NCI-H2029 (cell line): ENCODE data around the gene CRB2.
A peak's percentile ranks its signal among the peaks of the same experiment; 100 is the strongest.
"Not testable (repeated sequence)": the region's sequence is repeated elsewhere in the genome, so short reads cannot be mapped to it uniquely, and the experiment has no call there.

Experiments
- DNase-seq: peaks from one replicate; lab custom pipeline; 2025; lab: John Stamatoyannopoulos, UW

CRB2 gene

DNA sequence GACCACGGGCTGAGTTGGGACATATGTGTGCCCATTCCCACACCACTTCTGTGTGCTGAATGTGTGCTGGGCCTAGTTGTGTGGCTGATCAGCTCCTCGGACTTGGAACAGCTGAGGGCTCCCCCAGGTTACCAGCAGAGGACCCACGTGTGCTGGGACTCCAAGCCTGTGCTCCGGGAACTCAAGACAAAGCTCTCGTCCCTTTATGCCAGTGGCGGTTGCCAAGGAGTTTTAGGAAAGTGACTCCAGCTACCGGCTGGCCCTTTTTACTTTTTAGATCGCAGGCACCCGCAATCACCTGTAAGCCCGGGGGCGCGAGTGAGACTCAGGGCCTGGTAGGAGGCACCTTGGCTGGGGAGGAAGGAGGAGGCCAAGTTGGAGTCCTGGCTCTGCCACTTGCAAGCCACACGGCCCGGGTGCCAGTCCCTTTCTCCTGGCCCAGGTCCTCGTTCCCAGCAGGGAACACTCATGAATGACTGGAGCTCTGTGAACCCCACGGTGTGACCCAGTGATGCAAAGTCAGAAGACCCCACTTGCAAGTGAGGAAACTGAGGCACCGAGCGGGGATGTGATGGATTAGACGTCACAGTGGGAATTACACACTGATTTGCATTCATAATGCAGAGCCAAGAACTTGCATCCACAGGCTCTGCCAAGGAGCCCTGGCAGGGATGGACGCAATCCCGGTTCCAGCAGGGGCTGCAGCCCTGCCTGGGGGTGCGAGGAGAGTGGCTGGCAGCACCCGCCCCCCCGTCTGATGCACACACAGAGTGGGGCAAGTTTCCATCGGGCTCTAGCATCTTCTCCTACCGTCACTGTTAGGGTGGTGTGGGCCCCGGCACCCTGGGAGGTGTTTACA, 26.9 kb downstream of the CRB2 start:
- no peak for DNase-seq

- no peak for DNase-seq
Measured at GRCh38 chr9:123383512-123384170, 27.6 kb downstream of the CRB2 start.

DNA sequence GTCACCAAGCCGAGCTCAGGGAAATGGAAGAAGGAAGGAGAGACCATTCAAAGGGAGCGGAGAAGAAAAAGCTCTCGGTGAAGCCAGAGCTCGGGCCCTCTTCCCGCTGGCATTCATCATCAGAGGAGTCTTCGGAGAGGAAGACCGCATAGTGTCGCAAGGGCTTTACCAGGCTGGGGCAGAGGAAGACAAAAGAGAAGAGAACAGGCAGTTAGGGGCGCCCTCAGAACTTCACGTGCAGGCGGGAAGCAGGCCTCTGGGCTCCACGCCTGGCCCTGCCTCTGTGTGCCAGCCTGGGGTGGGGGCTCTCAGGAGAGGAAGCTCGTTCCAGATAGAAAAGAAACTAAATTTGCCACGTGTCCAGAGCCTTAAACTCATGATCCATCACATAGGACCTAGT, 31.7 kb downstream of the CRB2 start:
- DNase-seq, result no peak

- DNase-seq, result no peak
Measured at GRCh38 chr9:123389070-123389469, 33.1 kb downstream of the CRB2 start.

- no peak for DNase-seq
Measured at GRCh38 chr9:123389698-123390097, 33.7 kb downstream of the CRB2 start.

GRCh38 chr9:123390337-123391135, 34.5 kb downstream of the CRB2 start:
- no peak for DNase-seq

GRCh38 chr9:123391233-123391632, 35.2 kb downstream of the CRB2 start:
- DNase-seq, result no peak

DNA sequence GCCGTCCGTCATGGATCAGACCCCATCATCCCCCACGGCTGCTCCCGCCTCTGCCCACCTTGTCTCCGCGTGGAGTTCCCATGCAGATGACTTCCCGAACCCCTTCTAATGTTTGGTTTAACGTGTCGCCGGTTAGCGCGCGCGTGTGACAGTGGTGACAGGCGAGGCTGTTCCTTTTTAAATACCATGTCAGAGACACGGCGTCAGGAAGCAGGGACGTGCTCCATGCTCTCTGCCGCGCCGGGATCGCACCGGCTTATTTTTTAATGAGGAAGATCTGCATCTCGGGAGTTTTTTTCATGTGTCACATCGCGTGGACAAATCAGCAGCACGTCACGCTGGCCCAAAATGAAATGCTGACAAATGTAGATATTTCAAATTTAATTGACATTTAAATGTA, 35.9 kb downstream of the CRB2 start:
- DNase-seq, result no peak

DNA sequence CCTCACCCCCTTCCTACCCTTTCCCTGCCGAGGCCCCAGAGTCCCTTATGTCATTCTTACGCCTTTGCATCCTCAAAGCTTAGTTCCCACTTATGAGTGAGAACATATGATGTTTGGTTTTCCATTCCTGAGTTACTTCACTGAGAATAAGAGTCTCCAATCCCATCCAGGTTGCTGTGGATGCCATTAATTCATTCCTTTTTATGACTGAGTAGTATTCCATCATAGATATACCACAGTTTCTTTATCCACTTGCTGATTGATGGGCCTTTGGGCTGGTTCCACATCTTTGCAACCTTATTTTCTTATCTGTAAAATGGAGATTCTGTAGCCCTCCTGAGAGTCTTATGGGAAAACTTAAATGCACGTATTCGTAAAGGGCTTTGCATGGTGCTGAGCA, 36.8 kb downstream of the CRB2 start:
- DNase-seq, result no peak

DNA sequence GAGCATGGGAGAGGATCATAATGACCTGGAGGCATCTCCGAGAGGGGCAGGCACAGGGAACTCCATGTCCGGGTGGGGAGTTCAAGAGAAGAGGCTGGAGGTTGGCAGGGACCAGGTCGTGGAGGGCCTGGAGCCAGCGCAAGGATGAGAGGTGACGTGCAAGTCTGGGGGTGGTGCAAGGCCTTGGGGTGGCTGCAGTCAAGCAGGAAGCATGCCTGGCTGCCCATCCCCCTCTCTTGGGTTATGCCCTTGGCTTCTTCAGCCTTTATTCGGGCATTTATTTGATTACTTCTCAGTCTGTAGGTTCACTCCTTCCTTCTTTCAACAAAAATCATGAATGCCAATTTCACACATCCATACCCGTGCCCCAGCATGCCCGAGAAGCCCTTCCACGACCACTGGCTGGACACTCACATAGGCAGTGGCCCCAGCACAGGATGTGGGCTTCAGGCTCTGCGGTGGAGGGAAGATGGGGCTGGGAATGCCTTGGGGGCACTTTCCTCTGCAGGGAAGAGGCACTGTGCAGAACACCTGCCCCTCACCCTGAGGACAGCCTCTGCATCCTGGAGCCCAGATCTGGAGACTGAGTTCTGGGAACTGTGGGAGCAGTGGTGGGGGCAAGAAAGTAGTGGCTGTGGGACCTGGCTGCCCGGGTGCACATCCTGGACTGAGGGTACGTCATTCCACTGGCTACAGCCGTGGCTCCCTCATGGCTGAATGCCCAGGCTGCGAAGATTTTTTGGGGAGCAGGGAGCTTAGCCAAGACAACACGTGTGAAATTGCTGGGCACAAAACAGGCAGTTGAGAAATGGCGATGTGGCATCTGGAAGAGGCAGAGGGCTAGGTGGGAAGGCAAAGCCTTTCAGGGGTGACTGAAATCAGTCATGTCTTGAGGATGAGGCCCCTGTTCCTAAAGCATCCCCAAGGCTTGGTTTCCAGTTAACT, 38.6 kb downstream of the CRB2 start:
- no peak for DNase-seq

DNA sequence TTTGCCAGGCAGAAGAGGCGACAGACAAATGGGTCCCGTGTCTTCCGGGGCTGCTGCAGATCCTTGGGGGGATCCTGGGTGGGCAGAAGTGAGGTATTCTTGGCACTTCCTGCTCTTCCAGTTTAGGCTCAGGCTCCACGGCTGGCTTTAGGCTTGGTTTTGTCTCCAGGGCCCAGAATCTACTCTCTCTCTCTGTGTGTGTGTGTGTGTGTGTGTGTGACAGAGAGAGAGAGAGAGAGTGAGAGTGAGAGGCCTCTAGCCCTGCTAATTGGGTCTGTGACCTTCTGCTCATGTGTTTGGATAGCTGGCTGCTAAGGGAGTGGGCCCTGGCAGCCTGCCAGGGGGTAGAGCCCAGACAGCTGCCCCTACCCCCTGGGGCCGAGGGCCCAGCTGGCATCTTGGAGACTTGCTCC, 39.3 kb downstream of the CRB2 start:
- peak; percentile 65 for DNase-seq

- DNase-seq, result peak; percentile 65
Measured at GRCh38 chr9:123395689-123396511, 39.9 kb downstream of the CRB2 start.

DNA sequence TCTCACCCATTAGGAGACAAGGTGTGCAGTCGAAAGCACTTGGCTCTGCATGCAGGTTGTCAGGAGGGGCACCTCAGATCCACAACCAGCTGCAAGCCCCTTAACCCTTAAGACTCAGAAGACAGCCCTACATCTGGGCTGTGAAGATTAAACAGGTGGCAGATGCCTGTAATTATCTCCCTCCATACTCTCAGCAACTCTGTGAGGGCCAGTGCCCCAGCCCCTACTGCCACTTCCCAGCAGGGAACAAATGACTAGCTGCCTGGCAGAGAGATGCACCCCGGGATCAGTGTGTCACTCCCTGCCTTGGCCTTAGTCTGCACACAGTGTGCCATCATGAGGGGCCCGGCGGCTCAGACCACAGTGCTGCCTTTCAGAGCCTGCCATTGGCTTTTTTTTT, 42.0 kb downstream of the CRB2 start:
- DNase-seq, result no peak

DNA sequence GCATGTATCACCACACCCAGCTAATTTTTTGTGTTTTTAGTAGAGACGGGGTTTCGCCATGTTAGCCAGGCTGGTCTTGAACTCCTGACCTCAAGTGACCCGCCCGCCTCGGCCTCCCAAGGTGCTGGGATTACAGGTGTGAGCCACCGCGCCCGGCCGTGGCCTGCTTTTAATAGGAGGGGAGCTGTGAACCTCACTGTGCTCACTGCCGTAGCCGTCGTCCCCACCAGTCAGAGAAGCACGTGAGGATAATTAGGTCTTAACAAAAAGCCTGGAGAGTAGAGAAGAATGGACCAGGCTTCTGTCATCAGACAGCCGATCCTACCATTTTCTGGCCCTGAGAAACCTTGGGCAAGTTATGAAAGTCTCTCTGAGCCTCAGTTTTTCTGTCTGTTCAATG, 42.9 kb downstream of the CRB2 start:
- DNase-seq, result not testable (repeated sequence)

DNA sequence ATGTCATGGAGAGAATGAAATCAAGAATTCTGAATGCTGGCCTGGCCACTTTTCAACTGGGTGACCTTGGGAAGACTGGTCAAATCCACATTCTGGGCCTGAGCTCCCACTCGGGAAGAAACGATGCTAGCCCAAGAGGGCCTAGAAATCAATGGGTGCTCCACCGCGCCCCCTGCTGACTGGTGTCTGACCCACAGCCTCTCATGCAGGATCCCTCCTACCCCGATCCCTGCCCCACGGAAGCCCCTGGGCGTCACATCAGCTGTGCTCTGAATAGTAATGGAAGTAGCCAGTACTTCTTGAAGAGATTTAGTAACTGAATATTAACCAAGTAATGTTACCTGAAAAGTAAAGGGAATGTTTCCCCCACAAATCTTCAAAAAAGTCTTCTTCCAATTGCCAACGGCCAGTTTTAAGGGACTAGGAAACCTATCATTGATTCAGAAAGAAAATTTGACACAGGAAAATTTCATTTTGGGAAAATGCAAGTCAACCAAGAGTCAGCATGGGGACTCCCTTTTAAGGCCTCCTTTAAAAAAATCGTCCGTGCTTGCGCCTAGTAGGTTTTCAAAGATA, 43.9 kb downstream of the CRB2 start:
- DNase-seq, result no peak

DNA sequence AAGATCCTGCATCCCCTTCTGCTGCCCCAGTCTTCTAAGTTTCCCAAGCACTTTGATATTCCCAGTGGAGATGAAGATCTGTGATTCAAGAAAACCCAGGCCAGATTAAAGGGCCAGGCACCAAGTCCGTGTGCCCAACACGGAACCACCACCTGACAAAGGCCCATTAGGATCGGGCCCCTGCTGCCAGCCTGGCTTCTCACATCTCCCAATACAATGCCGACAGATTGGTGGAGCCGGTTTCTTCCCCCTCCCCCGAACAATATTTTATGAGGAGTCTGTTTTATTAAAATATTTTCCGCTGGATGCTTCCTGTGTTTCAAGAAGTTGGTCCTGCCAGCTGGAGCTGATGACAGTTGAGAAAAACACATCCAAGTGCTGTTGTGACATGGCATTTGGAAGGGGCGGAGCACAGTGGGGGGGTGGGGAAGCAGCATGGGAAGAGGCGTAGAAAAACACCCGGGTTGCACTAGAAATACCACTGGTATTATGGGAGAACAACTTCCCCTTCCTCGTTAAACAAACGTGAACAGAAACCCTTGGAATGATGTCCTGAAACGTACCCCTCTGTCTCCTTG, 45.0 kb downstream of the CRB2 start:
- no peak for DNase-seq

DNA sequence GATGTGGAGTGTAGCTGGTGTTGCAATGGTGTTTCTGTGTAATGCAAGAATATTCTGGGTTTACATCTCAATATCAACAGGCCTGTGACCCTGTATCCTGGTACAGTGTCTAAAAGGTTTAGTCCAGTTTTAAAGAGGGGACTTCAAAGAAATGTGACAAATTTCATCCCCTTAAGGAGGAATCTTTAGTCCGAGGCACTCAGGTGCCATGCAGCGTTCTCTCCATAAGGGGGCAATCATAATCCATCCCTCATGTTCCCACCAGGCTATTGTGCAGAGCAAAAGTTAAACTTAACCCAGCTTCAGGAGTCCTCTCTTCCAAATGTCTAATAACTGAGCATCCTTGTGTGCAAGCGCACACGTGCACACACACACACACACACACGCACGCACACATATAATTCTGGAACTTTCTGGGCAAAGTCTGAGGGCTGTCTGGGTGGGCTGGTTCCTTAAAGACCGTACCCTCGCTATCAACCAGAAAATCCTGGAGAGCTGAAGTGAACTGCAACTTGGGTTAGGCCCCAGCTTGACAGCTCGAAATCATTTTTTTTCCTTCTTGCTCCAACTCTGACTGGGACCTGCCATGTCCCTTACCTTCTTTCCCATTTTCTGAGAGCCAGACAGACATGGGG, 46.0 kb downstream of the CRB2 start:
- no peak for DNase-seq

DNA sequence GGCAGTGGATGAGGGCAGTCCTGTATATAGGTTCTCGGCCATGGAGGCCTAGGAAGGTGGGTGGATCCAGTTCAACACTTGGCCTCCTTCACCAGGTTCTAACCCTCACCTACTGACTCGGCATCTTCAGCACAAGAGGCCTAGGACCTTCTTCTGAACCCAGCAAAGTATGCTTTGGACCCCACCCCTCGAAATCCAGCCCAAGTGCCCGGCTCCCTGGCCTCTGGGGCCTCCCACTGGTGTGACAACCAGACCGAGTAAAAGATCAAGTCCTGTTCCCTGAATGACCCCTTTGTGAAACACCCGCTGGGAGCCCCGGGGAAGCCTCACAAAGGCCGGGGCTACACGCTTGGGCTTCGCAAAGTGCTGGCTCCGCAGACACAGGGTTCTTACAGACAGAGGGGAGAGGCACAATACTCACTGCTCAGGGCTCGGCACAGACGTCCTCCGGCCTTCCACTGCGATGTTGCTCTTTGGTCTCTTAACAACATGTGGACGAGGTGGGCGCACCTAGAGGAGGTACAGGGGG, 47.0 kb downstream of the CRB2 start:
- DNase-seq, result no peak

DNA sequence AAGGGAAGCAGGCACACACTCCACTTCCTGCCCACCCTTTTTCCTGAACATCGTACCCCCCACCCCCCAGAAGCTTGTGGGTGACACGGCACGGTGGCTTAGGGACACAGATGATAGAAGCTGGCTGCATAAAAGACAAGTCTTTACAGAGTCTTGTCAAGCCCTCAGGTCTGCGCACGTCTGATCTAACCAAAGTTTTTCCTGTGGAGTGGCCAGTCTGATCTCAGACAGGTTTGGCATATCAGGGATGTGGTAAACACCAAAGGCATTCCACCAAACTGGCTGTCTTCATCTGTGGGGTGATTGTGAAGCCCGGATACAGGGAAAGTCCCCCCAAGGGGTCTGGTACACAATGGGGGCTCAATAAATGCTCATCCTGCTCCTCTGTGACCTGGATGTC, 50.0 kb downstream of the CRB2 start:
- no peak for DNase-seq
